ENCODE data around the gene SOX18. TPM values are rescaled to one million over a fixed set of nuclear protein-coding genes. Genes with fewer than 3 reads are reported as not detected.

SOX18 gene
- total RNA-seq, 4 donors from 2014 or later, result 5.6 to 19.0 (median 12.8) TPM

DNA sequence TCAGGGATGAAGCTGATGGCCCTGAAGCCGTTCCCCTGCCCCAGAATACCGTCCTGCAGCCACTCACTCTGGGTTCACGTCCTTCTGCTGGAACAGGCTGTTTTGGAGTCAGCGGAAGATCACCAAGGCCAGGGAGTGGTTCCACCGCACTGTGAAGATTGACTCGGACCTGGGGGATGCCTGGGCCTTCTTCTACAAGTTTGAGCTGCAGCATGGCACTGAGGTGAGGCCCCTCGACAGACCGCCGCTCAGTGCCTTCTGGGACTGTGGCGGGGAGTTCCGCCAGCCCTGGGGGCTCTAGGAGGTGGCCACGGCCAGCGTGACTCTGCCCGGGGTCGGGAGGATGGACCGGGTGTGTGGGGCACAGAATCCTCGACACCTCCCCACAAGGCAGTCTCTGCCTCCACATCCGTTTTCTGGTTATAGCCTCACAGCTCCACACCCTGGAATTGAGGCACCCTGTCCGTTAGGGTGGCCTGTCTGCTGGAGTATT lies 17.6 kb downstream of the SOX18 start:
- no peak overlapping the region for H3K4me3 ChIP-seq
- H3K36me3 ChIP-seq, result peaks cover 59 to 90% (median 85%) of the 10 kb centered on the region in 4 donors
- no peak overlapping the region for H3K27ac ChIP-seq (replicated peaks in 1 of 4)
- intact Hi-C loops (cut with DNase I), result no loop called here
- 92% methylated on average over 10 of the region's 19 CpGs for WGBS
- H3K9me3 ChIP-seq, result no peaks in the 10 kb centered on the region
- H3K4me1 ChIP-seq, result no peaks in the 10 kb centered on the region
- no peak for DNase-seq (ENCODE audit: extremely low spot score)
- peaks cover 0 to 18% (median 9%) of the 10 kb centered on the region in 4 donors for H3K27me3 ChIP-seq
- TF ChIP-seq EP300 (IDR thresholded peaks at IDR 0.05) (no peak), POLR2AphosphoS5 (IDR thresholded peaks at IDR 0.05) (no peak), POLR2A (IDR thresholded peaks at IDR 0.05; ENCODE audit: low read depth) (no peak)
- TF ChIP-seq, protein P1, sequence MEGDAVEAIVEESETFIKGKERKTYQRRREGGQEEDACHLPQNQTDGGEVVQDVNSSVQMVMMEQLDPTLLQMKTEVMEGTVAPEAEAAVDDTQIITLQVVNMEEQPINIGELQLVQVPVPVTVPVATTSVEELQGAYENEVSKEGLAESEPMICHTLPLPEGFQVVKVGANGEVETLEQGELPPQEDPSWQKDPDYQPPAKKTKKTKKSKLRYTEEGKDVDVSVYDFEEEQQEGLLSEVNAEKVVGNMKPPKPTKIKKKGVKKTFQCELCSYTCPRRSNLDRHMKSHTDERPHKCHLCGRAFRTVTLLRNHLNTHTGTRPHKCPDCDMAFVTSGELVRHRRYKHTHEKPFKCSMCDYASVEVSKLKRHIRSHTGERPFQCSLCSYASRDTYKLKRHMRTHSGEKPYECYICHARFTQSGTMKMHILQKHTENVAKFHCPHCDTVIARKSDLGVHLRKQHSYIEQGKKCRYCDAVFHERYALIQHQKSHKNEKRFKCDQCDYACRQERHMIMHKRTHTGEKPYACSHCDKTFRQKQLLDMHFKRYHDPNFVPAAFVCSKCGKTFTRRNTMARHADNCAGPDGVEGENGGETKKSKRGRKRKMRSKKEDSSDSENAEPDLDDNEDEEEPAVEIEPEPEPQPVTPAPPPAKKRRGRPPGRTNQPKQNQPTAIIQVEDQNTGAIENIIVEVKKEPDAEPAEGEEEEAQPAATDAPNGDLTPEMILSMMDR (IDR thresholded peaks at IDR 0.05), result no peak

DNA sequence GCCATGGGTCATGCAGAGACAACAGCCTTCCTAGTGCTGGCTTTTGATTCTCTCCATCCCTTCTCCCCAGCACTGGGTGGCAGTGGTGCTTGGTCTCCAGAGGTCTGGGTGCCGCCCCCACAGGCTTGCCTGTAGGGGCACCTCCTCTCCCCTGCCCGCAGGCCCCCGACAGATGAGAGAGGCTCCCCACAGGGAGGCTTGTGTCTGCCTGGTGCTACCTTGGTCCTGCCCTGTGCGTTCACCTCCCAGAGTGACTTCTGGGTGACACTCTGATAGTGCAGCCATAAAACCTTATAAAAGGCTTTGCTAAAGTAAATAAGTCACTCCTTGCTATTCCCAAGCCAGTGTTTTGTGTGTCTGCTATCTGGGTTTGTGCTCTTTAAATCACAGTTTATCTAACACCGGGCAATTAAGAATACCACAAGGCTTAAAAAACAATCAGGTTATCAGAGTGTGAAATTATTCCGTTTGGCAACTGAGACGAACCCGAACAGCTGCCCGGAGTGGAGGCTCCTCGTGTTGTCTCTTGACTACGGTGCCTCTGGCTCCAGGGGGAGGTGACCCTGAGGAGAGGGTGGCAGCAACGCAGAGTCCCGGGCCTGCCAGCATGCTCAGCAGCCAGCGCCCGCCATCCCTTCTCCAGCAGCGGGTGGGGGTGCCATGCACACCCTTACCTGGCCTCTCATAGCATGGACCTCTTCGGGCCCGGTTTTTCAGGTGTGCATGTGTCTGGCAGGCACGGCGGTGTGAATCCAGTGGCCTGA lies 18.9 kb downstream of the SOX18 start:
- H3K36me3 ChIP-seq, result peaks cover 72 to 100% (median 97%) of the 10 kb centered on the region in 4 donors
- intact Hi-C loops (cut with DNase I), result no loop called here
- no peak overlapping the region for H3K27ac ChIP-seq (replicated peaks in 1 of 4)
- no peaks in the 10 kb centered on the region for H3K4me1 ChIP-seq
- no peaks in the 10 kb centered on the region for H3K9me3 ChIP-seq
- H3K27me3 ChIP-seq, result peaks cover 0 to 5% (median 0%) of the 10 kb centered on the region in 4 donors
- no peak for TF ChIP-seq EP300 (IDR thresholded peaks at IDR 0.05)
- TF ChIP-seq, protein P1 (IDR thresholded peaks at IDR 0.05), result no peak
- TF ChIP-seq POLR2AphosphoS5 (IDR thresholded peaks at IDR 0.05), result no peak
- no peak for TF ChIP-seq POLR2A (IDR thresholded peaks at IDR 0.05; ENCODE audit: low read depth)
- H3K4me3 ChIP-seq, result no peak overlapping the region
- 88% methylated on average over 14 of the region's 20 CpGs for WGBS
- no peak for DNase-seq (ENCODE audit: extremely low spot score)

DNA sequence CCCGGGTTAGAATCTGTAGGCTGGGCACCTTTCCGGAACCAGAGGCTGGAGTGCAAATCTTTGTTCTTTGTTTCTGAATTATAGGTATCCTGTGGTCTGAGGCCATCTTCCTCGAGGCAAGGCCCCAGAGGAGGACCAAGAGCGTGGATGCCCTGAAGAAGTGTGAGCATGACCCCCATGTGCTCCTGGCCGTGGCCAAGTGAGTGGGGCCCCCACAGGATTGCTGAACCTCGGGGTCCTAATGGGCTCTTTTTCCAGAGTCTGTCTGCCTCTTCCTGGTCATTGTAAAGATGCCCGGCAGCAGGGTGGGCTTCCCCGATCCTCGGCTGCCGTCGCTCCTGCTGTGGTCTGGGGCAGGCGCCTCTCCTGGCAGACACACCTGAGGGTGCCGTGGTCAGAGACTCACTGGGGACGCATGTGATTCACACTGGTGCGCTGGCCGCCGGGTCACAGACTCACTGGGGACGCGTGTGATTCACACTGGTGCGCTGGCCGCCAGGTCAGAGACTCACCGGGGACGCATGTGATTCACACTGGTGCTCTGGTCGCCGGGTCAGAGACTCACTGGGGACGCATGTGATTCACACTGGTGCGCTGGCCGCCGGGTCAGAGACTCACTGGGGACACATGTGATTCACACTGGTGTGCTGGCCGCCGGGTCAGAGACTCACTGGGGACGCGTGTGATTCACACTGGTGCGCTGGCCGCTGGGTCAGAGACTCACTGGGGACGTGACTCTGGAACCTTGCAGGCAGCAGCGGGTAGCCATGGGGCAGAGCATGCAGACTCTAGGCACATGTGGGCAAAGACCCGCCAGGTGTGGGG lies 19.9 kb downstream of the SOX18 start:
- intact Hi-C loops (cut with DNase I), result no loop called here

DNA sequence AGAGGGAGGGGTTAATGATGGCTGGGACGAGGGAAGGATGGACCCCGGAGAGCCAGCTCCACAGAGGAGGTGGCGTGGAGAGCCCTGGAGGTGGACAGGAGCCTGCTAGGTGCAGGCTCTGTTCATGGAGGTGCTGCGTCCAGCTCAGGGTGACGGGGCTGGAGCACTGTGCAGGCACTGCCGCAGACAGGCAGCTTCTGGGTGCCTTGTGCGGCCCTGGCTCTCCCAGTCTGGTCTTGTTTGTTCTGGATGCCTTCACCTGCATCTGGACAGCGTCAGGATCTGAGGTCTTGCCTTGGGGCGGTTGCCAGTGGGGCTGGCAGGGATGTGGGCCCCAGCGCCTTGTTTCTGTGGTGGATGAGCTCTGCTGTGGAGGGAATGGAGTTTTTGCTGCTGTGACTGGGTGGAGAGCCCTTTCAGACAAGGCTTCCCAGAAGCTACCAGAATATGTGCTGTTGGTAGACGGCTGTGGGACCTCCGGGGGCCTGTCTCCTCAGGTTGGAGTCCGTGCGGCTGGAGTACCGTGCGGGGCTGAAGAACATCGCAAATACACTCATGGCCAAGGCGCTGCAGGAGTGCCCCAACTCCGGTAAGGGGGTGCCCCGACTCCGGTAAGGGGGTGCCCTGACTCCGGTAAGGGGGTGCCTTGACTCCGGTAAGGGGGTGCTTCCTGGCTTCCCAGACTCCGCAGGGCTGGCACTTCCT lies 21.3 kb downstream of the SOX18 start:
- intact Hi-C loops (cut with DNase I), result no loop called here
- Histone ChIP-seq H3K27ac (replicated peaks in 1 of 4) (no peak overlapping the region), H3K9me3 (no peaks in the 10 kb centered on the region), H3K36me3 (peaks cover 90 to 100% (median 100%) of the 10 kb centered on the region in 4 donors), H3K27me3 (no peaks in the 10 kb centered on the region), H3K4me3 (no peak overlapping the region), H3K4me1 (no peaks in the 10 kb centered on the region)
- WGBS, result 82% methylated on average over 13 of the region's 24 CpGs
- TF ChIP-seq, protein P1 (IDR thresholded peaks at IDR 0.05), result no peak
- TF ChIP-seq POLR2AphosphoS5 (IDR thresholded peaks at IDR 0.05), result no peak
- TF ChIP-seq EP300 (IDR thresholded peaks at IDR 0.05), result no peak
- TF ChIP-seq POLR2A (IDR thresholded peaks at IDR 0.05; ENCODE audit: low read depth), result no peak
- no peak for DNase-seq (ENCODE audit: extremely low spot score)

More for the DNA sequence above, 19.9 kb downstream of the SOX18 start:
- 91% methylated on average over 20 of the region's 38 CpGs for WGBS
- H3K4me3 ChIP-seq, result no peak overlapping the region
- TF ChIP-seq EP300 (IDR thresholded peaks at IDR 0.05), result no peak
- TF ChIP-seq, protein P1 (IDR thresholded peaks at IDR 0.05), result no peak
- no peaks in the 10 kb centered on the region for H3K9me3 ChIP-seq
- H3K27me3 ChIP-seq, result no peaks in the 10 kb centered on the region
- H3K4me1 ChIP-seq, result no peaks in the 10 kb centered on the region
- no peak for DNase-seq (ENCODE audit: extremely low spot score)
- H3K27ac ChIP-seq (replicated peaks in 1 of 4), result no peak overlapping the region
- peaks cover 83 to 100% (median 97%) of the 10 kb centered on the region in 4 donors for H3K36me3 ChIP-seq
